Epithelial cell of esophagus (primary cell): ENCODE data around the gene YJEFN3.

Source experiments
- DNase-seq: peaks from one replicate; pipeline ENCODE4 v3.0.0; 2010; ENCODE audit warnings: low read depth
- H3K4me3 ChIP-seq: 2 replicates; pipeline ENCODE4 v1.5.1; 2011; ENCODE audit warnings: mild to moderate bottlenecking, low read length, control low read depth
- TF ChIP-seq, protein P1 (sequence below): IDR thresholded peaks from 2 replicates; pipeline ENCODE4 v1.5.1; 2011; ENCODE audit warnings: low read depth, mild to moderate bottlenecking, low read length, control low read depth, inconsistent platforms; ENCODE audit not compliant: insufficient read depth; ENCODE audit errors: missing control alignments

YJEFN3 gene

GRCh38 chr19:19505669-19506326 is 22.9 kb upstream of the YJEFN3 start:
- DNase-seq, result no peak
- TF ChIP-seq, protein P1, sequence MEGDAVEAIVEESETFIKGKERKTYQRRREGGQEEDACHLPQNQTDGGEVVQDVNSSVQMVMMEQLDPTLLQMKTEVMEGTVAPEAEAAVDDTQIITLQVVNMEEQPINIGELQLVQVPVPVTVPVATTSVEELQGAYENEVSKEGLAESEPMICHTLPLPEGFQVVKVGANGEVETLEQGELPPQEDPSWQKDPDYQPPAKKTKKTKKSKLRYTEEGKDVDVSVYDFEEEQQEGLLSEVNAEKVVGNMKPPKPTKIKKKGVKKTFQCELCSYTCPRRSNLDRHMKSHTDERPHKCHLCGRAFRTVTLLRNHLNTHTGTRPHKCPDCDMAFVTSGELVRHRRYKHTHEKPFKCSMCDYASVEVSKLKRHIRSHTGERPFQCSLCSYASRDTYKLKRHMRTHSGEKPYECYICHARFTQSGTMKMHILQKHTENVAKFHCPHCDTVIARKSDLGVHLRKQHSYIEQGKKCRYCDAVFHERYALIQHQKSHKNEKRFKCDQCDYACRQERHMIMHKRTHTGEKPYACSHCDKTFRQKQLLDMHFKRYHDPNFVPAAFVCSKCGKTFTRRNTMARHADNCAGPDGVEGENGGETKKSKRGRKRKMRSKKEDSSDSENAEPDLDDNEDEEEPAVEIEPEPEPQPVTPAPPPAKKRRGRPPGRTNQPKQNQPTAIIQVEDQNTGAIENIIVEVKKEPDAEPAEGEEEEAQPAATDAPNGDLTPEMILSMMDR, result no peak

DNA sequence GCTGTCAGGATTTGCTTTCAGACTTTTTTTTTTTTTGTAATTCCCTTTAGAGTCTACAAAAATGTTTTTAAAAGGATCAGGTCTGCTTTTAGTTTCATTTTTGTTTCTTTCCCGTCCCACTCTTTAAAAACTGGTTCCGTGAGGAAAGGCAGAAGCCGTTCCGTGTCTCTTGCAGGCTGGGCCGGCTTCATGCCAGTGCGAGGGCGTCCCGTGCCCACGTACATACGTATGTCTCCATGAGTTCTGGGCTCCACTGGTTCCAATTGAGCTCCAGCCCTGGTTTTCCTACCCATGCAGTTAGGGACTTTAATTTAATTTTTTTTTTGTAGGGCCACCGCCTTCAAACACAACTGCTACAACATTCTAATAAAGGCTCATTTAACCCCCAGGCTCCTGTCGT is 22.1 kb upstream of the YJEFN3 start:
- TF ChIP-seq, protein P1, result no peak
- H3K4me3 ChIP-seq, result no peak overlapping the region
- no peak for DNase-seq

More at GRCh38 chr19:19505669-19506326, 22.9 kb upstream of the YJEFN3 start:
- no peak overlapping the region for H3K4me3 ChIP-seq

DNA sequence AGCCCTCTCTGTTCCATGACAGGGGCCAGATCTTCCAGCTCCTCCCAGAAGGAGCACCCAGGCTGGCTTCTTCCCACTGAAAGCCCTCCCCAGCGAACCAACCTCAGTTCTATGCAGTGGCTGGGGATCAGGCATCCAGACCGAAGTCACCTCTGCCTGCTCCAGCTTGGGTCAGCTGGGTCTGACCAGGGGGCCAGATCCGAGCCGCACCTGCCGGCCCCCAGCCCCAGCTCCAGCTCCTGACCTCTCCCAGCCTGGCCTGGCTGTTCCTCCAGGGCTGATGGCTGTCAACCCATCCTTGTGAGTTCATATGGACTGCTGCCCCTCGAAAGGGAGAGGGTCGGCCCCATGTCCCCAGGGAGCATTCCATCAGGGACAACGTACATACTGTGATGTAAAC is 21.4 kb upstream of the YJEFN3 start:
- TF ChIP-seq, protein P1, result no peak
- H3K4me3 ChIP-seq, result no peak overlapping the region
- no peak for DNase-seq

GRCh38 chr19:19508217-19508616 is 20.5 kb upstream of the YJEFN3 start:
- TF ChIP-seq, protein P1, result no peak
- no peak overlapping the region for H3K4me3 ChIP-seq
- DNase-seq, result no peak

- no peak overlapping the region for H3K4me3 ChIP-seq
- TF ChIP-seq, protein P1, result no peak
- peak; percentile 67 for DNase-seq
Observed at GRCh38 chr19:19510432-19510831, 18.3 kb upstream of the YJEFN3 start.

GRCh38 chr19:19513682-19514081 is 15.0 kb upstream of the YJEFN3 start:
- no peak overlapping the region for H3K4me3 ChIP-seq
- TF ChIP-seq, protein P1, result no peak
- no peak for DNase-seq

DNA sequence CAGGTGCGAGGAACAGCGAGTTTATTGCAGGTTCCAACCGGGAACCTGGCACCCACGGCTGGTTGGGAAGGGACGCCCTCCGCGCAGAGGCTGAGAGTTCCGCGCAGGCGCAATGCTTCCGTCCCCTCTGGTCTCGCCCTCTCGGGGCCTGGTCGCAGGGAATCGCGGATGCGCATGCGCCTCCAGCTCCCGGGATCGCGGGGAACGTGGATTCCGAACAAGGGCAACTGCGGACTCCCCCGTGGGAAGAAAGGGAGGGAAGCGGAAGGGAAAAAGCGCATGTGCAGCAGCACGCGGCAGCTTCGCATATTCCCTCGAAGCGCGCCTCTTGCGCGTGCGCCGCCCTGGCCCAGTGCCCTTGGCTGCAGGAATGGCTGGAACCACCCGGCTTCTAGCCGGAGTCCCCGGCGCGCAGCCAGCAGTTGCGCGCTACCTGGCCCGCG is 14.5 kb upstream of the YJEFN3 start:
- TF ChIP-seq, protein P1, result no peak
- no peak overlapping the region for H3K4me3 ChIP-seq
- DNase-seq, result no peak
